Measurements from ENCODE around the gene KCNMA1.

- TF ChIP-seq CTCF (IDR thresholded peaks at IDR 0.05; ENCODE audit: low read depth, low read length) (no peak), MYC (IDR thresholded peaks at IDR 0.05; ENCODE audit: low read depth, low read length) (no peak), POLR2A (IDR thresholded peaks at IDR 0.05; ENCODE audit: extremely low read depth, insufficient read length) (no peak)
Observed at GRCh38 chr10:77387247-77387646, 250.4 kb downstream of the KCNMA1 start.

All from NB4 (cell line).